GM12872 (cell line): Measurements from ENCODE around the gene NDUFA8.
A peak's percentile ranks its signal among the peaks of the same experiment; 100 is the strongest.

Experiments
- TF ChIP-seq, protein P1 (sequence below): IDR thresholded peaks from 3 replicates; pipeline ENCODE4 v1.5.1; 2011; ENCODE audit warnings: low read depth, mild to moderate bottlenecking, low read length, moderate library complexity; ENCODE audit not compliant: insufficient read depth

The NDUFA8 gene

DNA sequence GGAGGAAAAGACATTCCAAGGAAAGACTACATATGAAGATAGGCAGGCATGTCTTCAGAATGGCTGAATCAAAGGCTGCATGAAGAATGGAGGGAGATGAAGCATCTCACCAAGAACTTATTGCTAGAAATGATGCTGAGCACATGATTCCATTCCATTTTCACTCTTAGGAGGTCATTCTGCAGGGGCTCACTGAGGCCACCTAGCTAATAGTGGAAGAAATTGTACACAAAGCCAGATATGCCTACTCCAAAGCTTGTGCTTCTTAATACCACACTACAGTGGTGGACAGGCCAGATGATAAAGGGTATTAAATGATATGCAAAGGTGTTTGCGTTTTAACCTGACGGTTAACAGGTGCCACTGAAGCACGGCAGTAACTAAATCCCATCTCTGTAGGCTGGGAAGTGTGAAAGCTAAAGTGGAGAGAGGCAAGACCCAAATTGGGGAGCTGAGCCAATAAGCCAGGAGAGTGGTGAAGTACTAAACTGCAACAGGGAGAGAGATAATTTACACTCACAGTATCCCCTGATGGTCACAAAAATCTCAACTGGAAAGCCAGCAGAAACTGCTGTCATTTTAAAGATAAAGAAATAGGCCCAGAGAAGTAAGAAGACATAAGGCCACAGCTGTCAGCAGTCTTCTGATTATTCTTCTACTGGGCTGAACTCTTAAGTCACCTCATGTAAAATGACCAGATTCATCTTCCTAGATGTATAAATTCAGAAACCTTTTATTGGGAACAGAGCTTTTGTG lies 14.6 kb downstream of the NDUFA8 start:
- TF ChIP-seq, protein P1, sequence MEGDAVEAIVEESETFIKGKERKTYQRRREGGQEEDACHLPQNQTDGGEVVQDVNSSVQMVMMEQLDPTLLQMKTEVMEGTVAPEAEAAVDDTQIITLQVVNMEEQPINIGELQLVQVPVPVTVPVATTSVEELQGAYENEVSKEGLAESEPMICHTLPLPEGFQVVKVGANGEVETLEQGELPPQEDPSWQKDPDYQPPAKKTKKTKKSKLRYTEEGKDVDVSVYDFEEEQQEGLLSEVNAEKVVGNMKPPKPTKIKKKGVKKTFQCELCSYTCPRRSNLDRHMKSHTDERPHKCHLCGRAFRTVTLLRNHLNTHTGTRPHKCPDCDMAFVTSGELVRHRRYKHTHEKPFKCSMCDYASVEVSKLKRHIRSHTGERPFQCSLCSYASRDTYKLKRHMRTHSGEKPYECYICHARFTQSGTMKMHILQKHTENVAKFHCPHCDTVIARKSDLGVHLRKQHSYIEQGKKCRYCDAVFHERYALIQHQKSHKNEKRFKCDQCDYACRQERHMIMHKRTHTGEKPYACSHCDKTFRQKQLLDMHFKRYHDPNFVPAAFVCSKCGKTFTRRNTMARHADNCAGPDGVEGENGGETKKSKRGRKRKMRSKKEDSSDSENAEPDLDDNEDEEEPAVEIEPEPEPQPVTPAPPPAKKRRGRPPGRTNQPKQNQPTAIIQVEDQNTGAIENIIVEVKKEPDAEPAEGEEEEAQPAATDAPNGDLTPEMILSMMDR = peak; percentile 47

DNA sequence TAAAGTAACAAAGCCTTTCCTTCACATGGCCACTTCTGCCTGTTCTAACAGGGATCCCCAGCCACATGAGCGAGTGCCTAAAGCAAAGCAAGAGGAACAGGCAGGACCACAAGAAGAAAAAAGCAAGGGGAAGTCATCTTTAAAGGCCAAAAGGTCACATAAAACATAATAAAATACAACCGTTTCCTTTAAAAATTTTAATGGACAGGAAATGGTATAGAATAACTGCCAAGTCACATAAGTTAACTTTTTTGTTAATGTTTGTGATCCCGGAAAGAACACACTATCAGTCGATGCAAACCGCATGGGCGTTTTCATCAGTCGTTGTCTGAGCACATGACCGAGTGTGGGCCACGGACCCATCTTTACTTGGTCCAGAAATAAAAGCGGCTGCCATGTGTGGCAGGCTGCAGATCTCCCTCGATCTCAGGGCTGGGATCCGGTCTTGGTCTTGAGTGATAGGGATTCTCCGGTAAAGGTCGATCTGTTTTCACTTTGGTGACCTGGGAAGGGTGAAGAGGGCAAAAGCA lies 15.6 kb downstream of the NDUFA8 start:
- TF ChIP-seq, protein P1 = no peak

DNA sequence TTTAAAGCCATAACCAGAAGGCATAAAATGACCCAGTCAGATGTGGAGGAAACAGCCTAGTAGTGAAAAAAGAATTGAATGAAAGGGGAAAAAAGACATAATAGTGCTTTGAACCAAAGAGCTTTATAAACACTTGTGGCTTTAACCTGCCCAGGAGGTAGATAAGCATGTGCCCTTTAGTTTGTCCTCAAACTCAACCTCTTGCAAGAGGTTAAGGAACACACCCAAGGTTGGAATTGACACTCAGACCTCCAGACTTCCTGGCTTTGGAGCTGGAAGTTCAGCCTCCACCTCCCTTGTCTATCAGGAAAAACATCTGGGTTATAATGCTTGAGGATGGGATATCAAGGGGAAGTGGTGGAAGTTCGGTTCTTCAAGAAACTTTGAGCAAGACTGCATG lies 16.3 kb downstream of the NDUFA8 start:
- TF ChIP-seq, protein P1 = no peak

DNA sequence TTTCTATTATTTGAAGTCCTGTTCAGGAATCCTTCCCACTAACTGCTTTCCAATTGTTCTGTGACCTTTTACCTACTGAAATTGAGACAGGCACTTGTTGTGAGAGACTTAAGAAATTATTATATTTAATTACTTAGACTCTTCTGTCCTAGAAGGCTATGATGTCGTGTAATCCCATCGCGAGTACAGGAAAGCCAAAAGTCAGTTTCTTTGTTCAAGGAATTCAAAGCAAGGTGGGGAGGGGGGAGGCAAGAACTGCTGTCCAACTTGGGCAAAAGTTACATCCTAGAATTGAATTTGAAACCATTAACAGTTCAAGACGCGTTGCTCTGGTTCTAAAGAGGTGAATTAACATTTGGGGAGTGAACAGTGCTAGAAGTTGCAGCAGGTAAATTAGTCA lies 17.9 kb downstream of the NDUFA8 start:
- TF ChIP-seq, protein P1 = no peak

DNA sequence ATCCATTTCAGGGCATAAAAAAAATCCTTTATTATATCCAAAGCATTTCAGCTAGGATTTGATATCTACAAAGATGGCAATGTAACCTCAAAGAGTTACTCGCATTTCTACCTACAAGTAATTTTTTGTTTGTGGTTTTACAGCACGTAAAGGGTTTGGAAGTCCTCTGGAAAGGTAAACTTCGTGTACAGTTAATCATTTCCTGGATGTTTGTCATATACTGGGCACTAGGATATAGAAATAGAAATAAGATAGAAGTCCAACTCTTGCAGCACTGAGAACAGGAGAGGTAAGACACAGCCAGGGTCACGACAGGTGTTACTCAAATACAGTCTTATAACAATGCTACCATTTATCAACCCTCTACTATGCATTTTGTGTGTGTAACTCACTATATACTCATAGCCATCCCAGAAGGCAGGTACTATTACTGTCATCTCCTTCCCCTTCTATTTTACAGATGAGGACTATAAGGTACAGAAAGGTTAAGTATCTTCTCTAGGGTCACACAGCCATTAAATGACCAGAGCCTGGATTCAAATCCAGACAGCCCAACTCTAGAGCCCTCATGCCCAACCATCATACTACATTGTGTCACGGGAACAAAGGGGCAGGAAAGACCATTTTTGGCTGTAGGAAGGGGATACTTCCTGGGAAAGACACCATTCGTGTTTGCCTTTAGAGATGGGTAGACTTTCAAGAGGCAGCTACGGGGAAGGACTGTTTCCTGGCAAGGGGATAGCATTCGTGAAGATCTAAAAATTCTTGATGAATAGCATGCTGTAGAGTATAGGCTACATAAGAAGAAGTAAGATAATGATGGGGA lies 19.0 kb downstream of the NDUFA8 start:
- TF ChIP-seq, protein P1 = no peak

DNA sequence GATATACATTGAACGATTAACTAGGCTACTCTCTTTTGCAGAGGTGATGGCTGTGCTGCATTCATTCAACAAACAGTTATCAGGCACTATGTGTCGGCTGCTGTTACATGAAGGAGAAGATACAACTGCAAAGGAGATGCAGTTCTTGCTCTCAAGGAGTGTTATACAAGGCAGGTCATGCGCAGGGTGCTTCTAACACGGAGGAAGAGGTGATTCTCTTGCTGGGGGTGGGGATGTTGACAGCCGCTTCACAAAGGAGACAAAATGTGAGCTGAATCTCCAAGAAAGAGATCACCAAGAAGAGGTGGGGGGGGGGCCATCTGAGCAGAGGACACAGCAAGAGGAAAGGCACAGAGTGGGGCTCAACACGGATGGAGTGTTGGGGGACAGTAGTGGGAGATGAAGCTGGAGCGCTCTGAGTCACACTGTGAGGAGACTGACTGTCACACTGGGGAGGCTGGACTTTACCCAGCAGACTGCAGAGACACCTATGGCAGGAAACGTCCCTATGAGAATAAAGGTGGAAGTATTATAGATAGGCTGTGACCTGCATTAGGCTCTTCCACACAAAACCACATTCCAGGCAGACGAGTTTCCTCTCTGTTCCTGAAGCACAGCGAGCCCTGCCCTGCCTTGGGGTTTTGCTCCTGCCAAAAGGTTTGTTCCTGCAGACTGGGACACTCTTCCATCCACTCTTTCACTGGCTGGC lies 20.9 kb downstream of the NDUFA8 start:
- TF ChIP-seq, protein P1 = no peak

DNA sequence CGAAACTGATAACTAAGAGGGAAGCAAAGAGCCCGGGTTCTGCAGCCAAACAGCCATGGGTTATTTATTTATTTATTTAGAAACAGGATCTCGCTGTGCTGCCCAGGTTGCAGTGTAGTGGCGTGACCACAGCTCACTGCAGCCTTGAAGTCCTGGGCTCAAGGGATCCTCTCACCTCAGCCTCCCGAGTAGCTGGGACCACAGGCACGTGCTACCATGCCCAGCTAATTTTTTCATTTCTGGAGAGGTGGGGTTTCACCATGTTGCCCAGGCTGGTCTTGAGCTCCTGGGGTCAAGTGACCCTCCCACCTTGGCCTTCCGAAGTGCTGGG lies 24.1 kb downstream of the NDUFA8 start:
- TF ChIP-seq, protein P1 = no peak
